Tibial nerve (tissue), 4 donors: Measurements from ENCODE around the gene YIF1A. TPM values are rescaled to one million over a fixed set of nuclear protein-coding genes. Genes with fewer than 3 reads are reported as not detected.
"Not testable (repeated sequence)": the region's sequence is repeated elsewhere in the genome, so short reads cannot be mapped to it uniquely, and the experiment has no call there.

Experiments
- DNase-seq, 2 donors: peaks; one replicate each; pipeline ENCODE4 v3.0.0-alpha.2; 2019; ENCODE audit warnings: low spot score in 2 of 2
- H3K27ac ChIP-seq, 4 donors: fragments of 200-600 bp; sonication (generic) in 3 of 4; one replicate each; pipeline ENCODE4 v1.5.1; 2017 to 2019; ENCODE audit warnings: mild to moderate bottlenecking in 1 of 4
- H3K27me3 ChIP-seq, 2 donors: fragments of 200-600 bp; sonication (generic) in 1 of 2; one replicate each; pipeline versions ENCODE4 v1.5.1 to v1.6.0; 2017 to 2019
- H3K36me3 ChIP-seq, 3 donors: fragments of 200-600 bp; sonication (generic); one replicate each; pipeline ENCODE4 v1.5.1; 2018 to 2019
- H3K4me1 ChIP-seq, 4 donors: fragments of 200-600 bp; sonication (generic) in 3 of 4; one replicate each; pipeline ENCODE4 v1.5.1; 2017 to 2019
- H3K4me3 ChIP-seq, 4 donors: fragments of 200-600 bp; sonication (generic) in 3 of 4; one replicate each; pipeline ENCODE4 v1.5.1; 2017 to 2019; ENCODE audit warnings: mild to moderate bottlenecking in 1 of 4, moderate library complexity in 1 of 4
- H3K9me3 ChIP-seq, 4 donors: fragments of 200-600 bp; sonication (generic) in 3 of 4; one replicate each; pipeline ENCODE4 v1.5.1; 2017 to 2019
- EP300 ChIP-seq, 2 donors: sonication (generic); formaldehyde crosslinking; IDR thresholded peaks; one replicate each; pipeline ENCODE4 v1.6.1; 2017; ENCODE audit warnings: antibody characterized with exemption in 2 of 2, mild to moderate bottlenecking in 1 of 2
- POLR2A ChIP-seq, 2 donors: fragments of 450-650 bp; IDR thresholded peaks; one replicate each; pipeline ENCODE4 v1.6.1; 2017; ENCODE audit warnings: antibody characterized with exemption in 2 of 2, mild to moderate bottlenecking in 2 of 2, moderate library complexity in 2 of 2
- WGBS, 2 donors: methylation state at CpG; one replicate each; pipeline ENCODE4 v1.1.5; 2018; 5-methylcytosine and 5-hydroxymethylcytosine counted together
- total RNA-seq, 4 donors: library from RNA; depleted of rRNA; stranded (reverse); fragments of >200 nt; gene quantifications; one replicate each; pipeline ENCODE4 v1.1.0, GENCODE V29; 2016
- TF ChIP-seq, protein P1 (sequence below), 5 experiments: fragments of 200-600 bp in 3 of 5; fragments of 450-650 bp in 2 of 5; sonication (generic) in 3 of 5; IDR thresholded peaks; one replicate each; pipeline ENCODE4 v1.5.1; 2016 to 2019; ENCODE audit warnings: antibody characterized with exemption in 5 of 5, mild to moderate bottlenecking in 3 of 5, moderate library complexity in 2 of 5

The YIF1A gene
- total RNA-seq, 4 donors from 2014 or later, result 76.0 to 143 (median 90.6) TPM

DNA sequence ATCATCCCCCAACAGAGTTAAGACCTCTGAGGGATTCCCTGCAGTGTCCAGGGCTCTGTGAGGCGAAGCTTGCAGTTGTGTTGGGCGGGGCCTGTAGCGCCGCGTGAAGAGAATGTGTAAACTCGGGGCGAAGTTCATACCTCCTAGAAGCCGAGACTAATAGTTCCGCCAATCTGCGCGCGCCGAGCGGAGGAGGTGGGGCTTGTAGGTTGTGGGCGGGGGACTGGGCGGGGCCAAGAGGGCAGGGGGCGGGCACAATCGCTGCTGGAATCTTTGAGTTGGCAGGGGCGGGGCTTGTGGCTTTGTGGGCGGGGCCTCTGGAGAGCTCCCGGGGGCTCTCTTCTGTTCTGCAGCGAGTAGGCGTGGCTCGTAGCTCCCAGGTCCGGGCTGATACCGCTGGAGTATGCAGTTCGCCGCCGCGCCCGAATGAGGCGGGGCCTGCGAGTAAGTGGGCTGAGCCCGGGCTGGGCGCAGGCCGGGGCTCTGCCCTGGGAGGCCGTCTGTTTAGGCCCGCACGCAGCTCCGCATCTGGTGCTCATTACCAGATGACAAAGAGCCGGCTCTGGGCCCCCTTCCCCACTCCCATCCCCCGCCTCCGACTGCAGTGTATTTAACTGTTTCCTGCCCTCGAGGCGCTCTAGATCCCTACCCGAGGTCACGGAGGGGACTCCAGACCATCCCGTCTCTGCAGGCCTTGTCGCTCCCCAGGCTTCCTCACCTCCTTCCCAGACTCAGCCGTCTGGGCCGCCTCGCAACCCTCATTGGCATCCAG is 23.8 kb upstream of the YIF1A start:
- Histone ChIP-seq H3K27me3 (peaks cover 0 to 5% of the 10 kb centered on the region in 2 donors), H3K4me3 (peak overlapping the region; percentile 39 to 57 (median 54)), H3K36me3 (no peaks in the 10 kb centered on the region), H3K4me1 (peaks cover 0 to 53% (median 24%) of the 10 kb centered on the region in 4 donors), H3K27ac (peak overlapping the region; percentile 83 to 89 (median 88)), H3K9me3 (no peaks in the 10 kb centered on the region)
- DNase-seq, result peak; percentile 100
- TF ChIP-seq EP300 (IDR thresholded peaks at IDR 0.05) (peak in 1 of 2 donors; percentile 59), POLR2A (IDR thresholded peaks at IDR 0.05) (peak; percentile 50 to 55)
- TF ChIP-seq, protein P1, sequence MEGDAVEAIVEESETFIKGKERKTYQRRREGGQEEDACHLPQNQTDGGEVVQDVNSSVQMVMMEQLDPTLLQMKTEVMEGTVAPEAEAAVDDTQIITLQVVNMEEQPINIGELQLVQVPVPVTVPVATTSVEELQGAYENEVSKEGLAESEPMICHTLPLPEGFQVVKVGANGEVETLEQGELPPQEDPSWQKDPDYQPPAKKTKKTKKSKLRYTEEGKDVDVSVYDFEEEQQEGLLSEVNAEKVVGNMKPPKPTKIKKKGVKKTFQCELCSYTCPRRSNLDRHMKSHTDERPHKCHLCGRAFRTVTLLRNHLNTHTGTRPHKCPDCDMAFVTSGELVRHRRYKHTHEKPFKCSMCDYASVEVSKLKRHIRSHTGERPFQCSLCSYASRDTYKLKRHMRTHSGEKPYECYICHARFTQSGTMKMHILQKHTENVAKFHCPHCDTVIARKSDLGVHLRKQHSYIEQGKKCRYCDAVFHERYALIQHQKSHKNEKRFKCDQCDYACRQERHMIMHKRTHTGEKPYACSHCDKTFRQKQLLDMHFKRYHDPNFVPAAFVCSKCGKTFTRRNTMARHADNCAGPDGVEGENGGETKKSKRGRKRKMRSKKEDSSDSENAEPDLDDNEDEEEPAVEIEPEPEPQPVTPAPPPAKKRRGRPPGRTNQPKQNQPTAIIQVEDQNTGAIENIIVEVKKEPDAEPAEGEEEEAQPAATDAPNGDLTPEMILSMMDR (IDR thresholded peaks at IDR 0.05), result no peak
- WGBS, 2 donors, result 1 to 4% methylated on average over 37 to 39 of the region's 52 CpGs

DNA sequence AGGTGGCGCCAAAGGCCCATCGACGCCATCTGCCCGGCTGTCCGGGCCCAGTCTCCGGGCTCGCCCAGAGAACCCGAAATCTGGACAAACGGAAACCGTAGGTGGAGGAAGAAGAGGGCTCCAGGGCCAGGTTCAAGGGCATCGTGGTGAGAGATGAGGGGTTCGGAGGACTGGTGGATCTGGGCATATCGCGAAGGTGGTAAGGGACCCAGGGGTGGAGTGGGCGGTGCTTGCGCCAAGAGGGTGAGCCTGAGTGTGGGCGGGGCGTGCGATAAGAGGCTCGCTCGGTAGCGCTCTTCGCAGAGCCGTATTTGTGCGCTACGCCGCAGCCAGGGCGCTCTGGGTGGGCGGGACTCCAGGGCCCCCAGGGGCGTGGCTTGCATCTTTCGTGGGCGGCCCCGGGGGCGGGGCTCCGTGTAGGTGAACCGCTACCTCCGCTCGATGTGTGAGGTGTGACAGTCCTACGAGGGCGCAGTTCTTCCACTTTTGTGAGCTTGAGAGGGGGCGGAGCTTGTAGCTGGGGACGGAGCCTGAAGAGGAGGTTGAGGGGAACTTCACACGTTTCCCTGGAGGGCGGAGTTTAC is 23.1 kb upstream of the YIF1A start:
- TF ChIP-seq EP300 (IDR thresholded peaks at IDR 0.05), result peak in 1 of 2 donors; percentile 59
- TF ChIP-seq, protein P1 (IDR thresholded peaks at IDR 0.05), result peak in 3 of 5 experiments; percentile 22 to 98 (median 97)
- peak in 1 of 2 donors; percentile 65 for TF ChIP-seq POLR2A (IDR thresholded peaks at IDR 0.05)
- Histone ChIP-seq H3K36me3 (no peaks in the 10 kb centered on the region), H3K9me3 (no peaks in the 10 kb centered on the region), H3K27me3 (peaks cover 0 to 5% of the 10 kb centered on the region in 2 donors), H3K27ac (peak overlapping the region; percentile 76 to 89 (median 86)), H3K4me3 (peak overlapping the region; percentile 39 to 57 (median 54)), H3K4me1 (peaks cover 0 to 47% (median 17%) of the 10 kb centered on the region in 4 donors)
- DNase-seq, result peak; percentile 87 to 92
- 0 to 1% methylated on average over 36 to 40 of the region's 44 CpGs for WGBS, 2 donors

DNA sequence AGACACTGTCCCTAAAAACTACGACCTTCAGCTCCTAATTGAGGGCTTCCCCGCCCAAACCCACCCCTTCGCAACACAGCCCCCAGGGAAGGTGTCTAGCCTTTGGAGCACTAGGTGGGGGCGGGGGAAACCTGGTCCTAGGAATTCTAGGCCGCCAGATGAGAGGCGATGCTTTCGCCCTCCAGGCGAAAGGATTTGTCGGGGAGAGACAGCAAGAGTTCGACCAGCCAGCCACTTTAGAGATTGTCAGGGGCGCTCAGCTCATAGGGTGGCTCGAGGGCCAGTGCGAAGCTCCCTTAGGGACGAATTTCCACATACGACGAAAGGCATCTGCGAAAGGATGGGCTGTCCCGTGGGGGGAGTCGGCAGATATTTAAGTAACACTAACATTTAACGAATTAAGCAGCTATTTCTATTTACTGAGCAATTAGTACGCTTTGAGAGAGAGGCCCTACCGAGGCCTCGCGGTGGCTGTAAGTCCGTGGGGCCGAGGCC is 22.6 kb upstream of the YIF1A start:
- H3K36me3 ChIP-seq, result no peaks in the 10 kb centered on the region
- DNase-seq, result no peak
- peaks cover 0 to 41% (median 12%) of the 10 kb centered on the region in 4 donors for H3K4me1 ChIP-seq
- peak overlapping the region; percentile 76 to 89 (median 86) for H3K27ac ChIP-seq
- WGBS, 2 donors, result 26 to 27% methylated on average over 25 to 26 of the region's 26 CpGs
- peak overlapping the region; percentile 39 to 57 (median 54) for H3K4me3 ChIP-seq
- TF ChIP-seq EP300 (IDR thresholded peaks at IDR 0.05) (no peak), POLR2A (IDR thresholded peaks at IDR 0.05) (no peak)
- TF ChIP-seq, protein P1 (IDR thresholded peaks at IDR 0.05), result peak in 3 of 5 experiments; percentile 89 to 91 (median 91)
- H3K9me3 ChIP-seq, result no peaks in the 10 kb centered on the region
- H3K27me3 ChIP-seq, result peaks cover 0 to 5% of the 10 kb centered on the region in 2 donors

DNA sequence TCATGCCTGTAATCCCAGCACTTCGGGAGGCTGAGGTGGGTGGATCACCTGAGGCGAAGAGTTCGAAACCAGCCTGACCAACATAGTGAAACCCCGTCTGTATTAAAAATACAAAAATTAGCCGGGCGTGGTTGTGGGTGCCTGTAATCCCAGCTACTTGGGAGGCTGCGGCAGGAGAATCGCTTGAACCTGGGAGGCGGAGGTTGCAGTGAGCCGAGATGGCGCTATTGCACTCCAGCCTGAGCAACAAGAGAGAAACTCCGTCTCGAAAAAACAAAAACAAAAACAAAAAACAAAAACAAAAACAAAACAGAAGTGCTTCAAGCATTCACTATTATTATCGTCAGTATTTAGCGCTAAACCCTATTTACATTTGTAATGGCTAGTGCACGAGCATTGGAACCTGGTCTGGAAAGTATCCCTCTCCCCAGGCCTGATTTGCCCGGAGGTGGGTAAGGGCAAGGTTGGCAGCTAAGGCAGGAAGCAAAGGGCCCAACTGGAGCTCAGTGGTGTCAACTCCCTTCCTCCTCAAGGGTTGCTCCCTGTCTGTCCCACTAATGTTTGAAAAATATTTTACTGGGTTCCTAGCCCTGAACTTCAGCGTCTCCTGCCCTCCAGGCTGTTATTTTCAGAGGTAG is 22.0 kb upstream of the YIF1A start:
- not testable (repeated sequence) for H3K4me3 ChIP-seq, H3K9me3 ChIP-seq, H3K27me3 ChIP-seq, H3K36me3 ChIP-seq, DNase-seq
- Histone ChIP-seq H3K27ac (peak overlapping the region in 1 of 4 donors; percentile 89), H3K4me1 (peaks cover 0 to 35% (median 8%) of the 10 kb centered on the region in 4 donors)
- WGBS, 2 donors, result 79 to 84% methylated on average over 18 of the region's 18 CpGs

DNA sequence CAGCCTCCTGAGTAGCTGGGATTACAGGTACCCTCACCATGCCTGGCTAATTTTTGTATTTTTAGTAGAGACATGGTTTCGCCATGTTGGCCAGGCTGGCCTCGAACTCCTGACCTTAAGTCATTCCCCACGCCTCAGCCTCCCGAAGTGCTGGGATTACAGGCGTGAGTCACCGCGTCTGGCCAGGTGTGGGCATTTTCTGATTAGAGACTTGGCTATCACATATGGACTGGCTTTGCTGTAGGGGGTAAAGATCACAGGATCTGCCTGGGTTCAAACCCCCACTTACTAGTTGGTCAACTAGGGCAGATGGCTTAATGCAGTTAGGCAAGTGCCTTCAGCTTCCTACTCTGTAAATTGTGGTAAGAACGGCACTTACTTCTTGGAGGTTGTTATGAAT is 21.4 kb upstream of the YIF1A start:
- Histone ChIP-seq H3K4me1 (peaks cover 0 to 29% (median 8%) of the 10 kb centered on the region in 4 donors), H3K36me3 (no peaks in the 10 kb centered on the region), H3K4me3 (no peak overlapping the region), H3K27ac (no peak overlapping the region), H3K27me3 (no peaks in the 10 kb centered on the region), H3K9me3 (no peaks in the 10 kb centered on the region)
- no peak for DNase-seq
- 82 to 91% methylated on average over 8 of the region's 8 CpGs for WGBS, 2 donors
- TF ChIP-seq, protein P1 (IDR thresholded peaks at IDR 0.05), result no peak
- TF ChIP-seq POLR2A (IDR thresholded peaks at IDR 0.05) (no peak), EP300 (IDR thresholded peaks at IDR 0.05) (no peak)
